WTC11 (cell line): ENCODE data around the gene HPSE2. TPM values are rescaled to one million over a fixed set of nuclear protein-coding genes. Genes with fewer than 3 reads are reported as not detected.

Experiments used
- ATAC-seq: fragments of 200-7000 bp; cut with Tn5 transposase; 2 replicates; pipeline ENCODE4 v1.10.0; 2021; ENCODE audit warnings: mild to moderate bottlenecking, moderate library complexity
- CTCF ChIA-PET: fragments of 300-600 bp; sonication (Branson Sonifier 250); formaldehyde crosslinking; loops from one replicate; lab custom pipeline; 2021; ENCODE audit warnings: antibody characterized with exemption; lab: Charles Lee
- POLR2A ChIA-PET: fragments of 350-600 bp; sonication (Branson Sonifier 250); formaldehyde crosslinking; loops from one replicate; lab custom pipeline; 2021; ENCODE audit warnings: antibody characterized with exemption; lab: Charles Lee
- DNase-seq: peaks from one replicate; pipeline ENCODE4 v3.0.0; 2021; ENCODE audit warnings: low spot score
- H3K27ac Mint-ChIP-seq: 2 replicates; pipeline ENCODE4 v1.8.0; 2021; ENCODE audit warnings: mixed read lengths
- H3K27me3 Mint-ChIP-seq: 2 replicates; pipeline ENCODE4 v1.8.0; 2021; ENCODE audit warnings: low read depth, mild to moderate bottlenecking, moderate library complexity, mixed read lengths
- H3K36me3 Mint-ChIP-seq: 2 replicates; pipeline ENCODE4 v1.8.0; 2021; ENCODE audit warnings: mixed read lengths
- H3K4me1 Mint-ChIP-seq: 2 replicates; pipeline ENCODE4 v1.8.0; 2022; ENCODE audit warnings: mixed read lengths
- H3K4me3 Mint-ChIP-seq: 2 replicates; pipeline ENCODE4 v1.8.0; 2021; ENCODE audit warnings: mild to moderate bottlenecking, moderate library complexity, mixed read lengths
- H3K9me3 Mint-ChIP-seq: 2 replicates; pipeline ENCODE4 v1.8.0; 2021; ENCODE audit warnings: mixed read lengths
- AFF4 ChIP-seq: sonication (generic); formaldehyde crosslinking; IDR thresholded peaks from 2 replicates; pipeline ENCODE4 v1.8.1; 2023; ENCODE audit warnings: mild to moderate bottlenecking, missing genetic modification reagents, borderline replicate concordance
- ATF1 ChIP-seq: sonication (generic); formaldehyde crosslinking; IDR thresholded peaks from 2 replicates; pipeline ENCODE4 v1.8.1; 2023; ENCODE audit warnings: mild to moderate bottlenecking, moderate library complexity, missing genetic modification reagents
- ATF2 ChIP-seq: sonication (generic); formaldehyde crosslinking; IDR thresholded peaks from 2 replicates; pipeline ENCODE4 v1.8.1; 2022; ENCODE audit warnings: low read depth, missing genetic modification reagents, borderline replicate concordance
- ATF3 ChIP-seq: sonication (generic); formaldehyde crosslinking; conservative IDR thresholded peaks from 2 replicates; pipeline ENCODE4 v1.8.1; 2022; ENCODE audit warnings: mild to moderate bottlenecking, missing genetic modification reagents
- CDX4 ChIP-seq: fragments of 250-450 bp; sonication (Bioruptor Pico); IDR thresholded peaks from 2 replicates; pipeline ENCODE4 v1.9.0; 2021; ENCODE audit warnings: moderate library complexity, mild to moderate bottlenecking, inconsistent platforms, borderline replicate concordance
- FOXP1 ChIP-seq: sonication (generic); formaldehyde crosslinking; IDR thresholded peaks from 2 replicates; pipeline ENCODE4 v1.8.0; 2022; ENCODE audit warnings: missing genetic modification reagents, mild to moderate bottlenecking, moderate library complexity, borderline replicate concordance
- GTF2I ChIP-seq: fragments of 250-450 bp; sonication (Bioruptor Pico); conservative IDR thresholded peaks from 2 replicates; pipeline ENCODE4 v1.4.0; 2021; ENCODE audit warnings: mild to moderate bottlenecking
- IRF1 ChIP-seq: sonication (generic); formaldehyde crosslinking; IDR thresholded peaks from 2 replicates; pipeline ENCODE4 v1.8.0; 2023; ENCODE audit warnings: missing genetic modification reagents
- NFATC4 ChIP-seq: fragments of 250-450 bp; sonication (Bioruptor Pico); IDR thresholded peaks from 2 replicates; pipeline ENCODE4 v1.9.0; 2021; ENCODE audit warnings: mild to moderate bottlenecking
- PRDM15 ChIP-seq: sonication (generic); formaldehyde crosslinking; IDR thresholded peaks from 2 replicates; pipeline ENCODE4 v1.8.0; 2022; ENCODE audit warnings: missing genetic modification reagents
- PREB ChIP-seq: sonication (generic); formaldehyde crosslinking; IDR thresholded peaks from 2 replicates; pipeline ENCODE4 v1.8.1; 2022; ENCODE audit warnings: mild to moderate bottlenecking, missing genetic modification reagents, moderate library complexity, borderline replicate concordance
- PRRX2 ChIP-seq: fragments of 250-450 bp; sonication (Bioruptor Pico); IDR thresholded peaks from 2 replicates; pipeline ENCODE4 v1.8.0; 2021; ENCODE audit warnings: mild to moderate bottlenecking
- RORB ChIP-seq: fragments of 250-450 bp; sonication (Bioruptor Pico); IDR thresholded peaks from 2 replicates; pipeline ENCODE4 v1.9.0; 2021; ENCODE audit warnings: mild to moderate bottlenecking
- TP53 ChIP-seq: sonication (generic); formaldehyde crosslinking; IDR thresholded peaks from 2 replicates; pipeline ENCODE4 v1.8.1; 2023; ENCODE audit warnings: mild to moderate bottlenecking, missing genetic modification reagents
- ZBTB21 ChIP-seq: sonication (generic); formaldehyde crosslinking; IDR thresholded peaks from 2 replicates; pipeline ENCODE4 v1.8.1; 2023; ENCODE audit warnings: mild to moderate bottlenecking, missing genetic modification reagents, borderline replicate concordance
- ZNF425 ChIP-seq: fragments of 250-450 bp; sonication (Bioruptor Pico); conservative IDR thresholded peaks from 2 replicates; pipeline ENCODE4 v1.9.0; 2021; ENCODE audit warnings: mild to moderate bottlenecking
- total RNA-seq: library from RNA; stranded (reverse); gene quantifications from 3 replicates; pipeline ENCODE4 v1.2.3, GENCODE V29; 2021

HPSE2 gene
- total RNA-seq, 1 experiment from 2014 or later: 0.66 TPM

- TF ChIP-seq AFF4 (CRISPR knock-in tag) (no peak), PREB (CRISPR knock-in tag) (no peak), PRRX2 (CRISPR knock-in tag) (no peak), GTF2I (CRISPR knock-in tag) (no peak), FOXP1 (no peak), TP53 (CRISPR knock-in tag) (no peak)
These were observed 785.0 kb downstream of the HPSE2 start (continued) for GRCh38 chr10:98450618-98451017.

- Mint-ChIP-seq H3K27ac (no peak overlapping the region), H3K4me3 (no peak overlapping the region), H3K27me3 (no peaks in the 10 kb centered on the region), H3K4me1 (peaks cover 17% of the 10 kb centered on the region), H3K36me3 (peaks cover 10% of the 10 kb centered on the region), H3K9me3 (no peaks in the 10 kb centered on the region)
- ChIA-PET POLR2A (no interaction called here), CTCF (no interaction called here)
- TF ChIP-seq FOXP1 (no peak), ATF1 (no peak), ATF2 (CRISPR knock-in tag) (no peak), PRDM15 (no peak), CDX4 (CRISPR knock-in tag) (no peak), RORB (no peak), NFATC4 (no peak), AFF4 (CRISPR knock-in tag) (no peak), ZBTB21 (CRISPR knock-in tag) (no peak), IRF1 (CRISPR knock-in tag) (no peak), ATF3 (CRISPR knock-in tag) (no peak), ZNF425 (no peak)
- TF ChIP-seq, all 79 proteins: peak for 0
- ATAC-seq: no peak
- DNase-seq: no peak
These were observed 786.4 kb downstream of the HPSE2 start for GRCh38 chr10:98449287-98449686.
